ENCODE data around the gene POLR3K.

Gene POLR3K

DNA sequence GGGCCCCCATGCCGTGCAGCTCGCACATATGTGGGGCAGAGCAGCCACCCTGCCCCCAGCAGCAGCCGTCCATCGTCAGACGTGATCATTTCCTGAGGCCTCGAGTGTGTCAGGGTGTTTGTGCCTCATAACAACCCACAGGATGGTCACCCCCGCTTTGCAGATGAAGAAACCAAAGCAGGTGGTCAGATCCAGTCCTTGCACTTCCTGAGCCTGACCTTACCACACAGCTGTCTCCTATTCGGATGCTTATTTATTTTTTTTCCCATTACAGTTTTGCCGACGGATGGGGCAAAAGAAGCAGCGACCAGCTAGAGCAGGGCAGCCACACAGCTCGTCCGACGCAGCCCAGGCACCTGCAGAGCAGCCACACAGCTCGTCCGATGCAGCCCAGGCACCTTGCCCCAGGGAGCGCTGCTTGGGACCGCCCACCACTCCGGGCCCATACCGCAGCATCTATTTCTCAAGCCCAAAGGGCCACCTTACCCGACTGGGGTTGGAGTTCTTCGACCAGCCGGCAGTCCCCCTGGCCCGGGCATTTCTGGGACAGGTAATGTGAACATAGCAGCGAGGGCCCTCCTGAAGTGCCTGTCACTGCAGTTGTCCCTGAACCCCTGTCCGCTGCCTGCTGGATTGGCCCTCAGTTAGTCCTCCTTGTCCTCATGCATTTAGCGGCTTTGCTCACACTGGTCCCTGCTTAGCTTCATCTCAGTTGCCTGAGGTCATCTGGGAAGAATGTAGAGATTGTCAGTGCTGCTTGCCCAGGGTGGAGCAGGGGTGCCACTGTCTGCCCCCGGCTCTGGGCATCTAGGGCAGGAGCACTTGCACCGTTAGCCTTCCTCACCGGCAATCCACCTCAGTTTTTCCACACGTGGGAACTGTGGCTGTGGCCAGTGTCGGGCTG is 26.0 kb upstream of the POLR3K start:
- DNase-seq (ENCODE audit: low read depth, low spot score) = no peak

DNA sequence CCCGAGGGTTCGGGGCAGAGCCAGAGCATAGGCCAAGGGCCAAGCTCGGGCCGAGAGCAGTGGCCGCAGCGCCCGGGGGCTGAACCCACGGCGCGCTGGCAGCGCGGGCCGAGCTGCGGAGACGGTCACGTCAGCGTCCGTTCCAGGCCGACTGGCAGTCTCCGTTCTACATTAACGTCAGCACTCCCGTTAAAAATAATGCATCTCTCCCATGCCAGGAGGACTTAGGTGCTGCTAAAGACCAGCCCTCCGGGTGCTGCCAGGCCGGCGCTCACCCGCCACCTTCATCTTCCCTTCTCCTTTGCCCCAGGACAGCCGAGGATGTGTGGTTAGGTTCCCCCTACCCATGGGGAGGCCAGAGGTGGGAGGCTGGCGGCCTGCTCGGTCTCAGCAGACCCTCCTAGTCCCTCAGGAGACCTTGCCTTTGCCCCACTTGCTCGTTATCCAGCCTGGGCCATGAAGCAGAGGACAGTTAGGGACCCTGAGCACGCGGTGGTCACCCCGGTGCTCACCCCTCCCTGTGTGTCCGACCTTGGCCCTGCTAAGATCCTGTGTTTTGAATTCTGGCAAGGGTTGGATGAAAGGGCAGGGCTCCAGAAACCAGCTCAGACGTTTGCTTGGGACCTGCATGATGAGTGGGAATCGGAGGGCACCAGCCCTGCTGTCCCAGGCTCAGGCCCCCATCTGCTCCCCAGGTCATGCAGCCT is 25.2 kb upstream of the POLR3K start:
- no peak for DNase-seq (ENCODE audit: low read depth, low spot score)

DNA sequence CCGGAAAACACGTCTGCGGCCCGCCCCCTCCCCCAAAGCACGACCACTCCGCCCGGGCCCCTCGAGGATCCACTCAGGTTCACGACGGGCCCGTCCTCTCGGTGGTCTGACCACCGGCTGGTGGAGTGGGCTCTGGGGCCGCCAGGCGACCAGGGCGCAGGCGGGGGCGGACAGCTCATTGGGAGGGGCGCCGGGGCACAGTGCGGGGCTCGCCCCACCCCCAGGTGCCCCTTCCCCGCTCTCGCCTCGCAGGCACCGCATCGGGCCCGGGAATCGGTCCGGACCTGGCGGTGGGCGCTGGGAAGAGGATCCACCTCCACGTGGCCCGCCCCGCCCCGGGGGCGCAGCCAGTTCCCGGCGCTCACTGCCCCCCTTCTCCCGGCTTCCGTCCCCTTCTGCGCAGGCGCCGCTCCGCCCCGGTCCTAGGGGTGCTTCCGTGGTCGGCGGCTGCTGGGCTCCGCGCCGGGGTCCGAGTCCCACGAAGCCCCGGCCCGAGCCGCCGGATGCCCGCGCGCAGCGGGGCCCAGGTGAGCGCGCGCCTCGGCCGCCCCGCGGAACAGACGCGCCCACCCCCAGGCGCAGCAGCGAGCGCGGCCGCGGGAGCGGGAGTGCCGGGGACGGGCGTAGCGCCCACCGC is 24.5 kb upstream of the POLR3K start, which contains the start of gene MPG:
TSS of gene MPG (plus strand) at position 419 of the 637 bp plus-strand sequence. CDS start at position 504, 85 bp downstream.
- DNase-seq (ENCODE audit: low read depth, low spot score) = peak; percentile 62

- DNase-seq (ENCODE audit: low read depth, low spot score) = peak; percentile 82
Observed at GRCh38 chr16:77273-77806, 23.9 kb upstream of the POLR3K start.

DNA sequence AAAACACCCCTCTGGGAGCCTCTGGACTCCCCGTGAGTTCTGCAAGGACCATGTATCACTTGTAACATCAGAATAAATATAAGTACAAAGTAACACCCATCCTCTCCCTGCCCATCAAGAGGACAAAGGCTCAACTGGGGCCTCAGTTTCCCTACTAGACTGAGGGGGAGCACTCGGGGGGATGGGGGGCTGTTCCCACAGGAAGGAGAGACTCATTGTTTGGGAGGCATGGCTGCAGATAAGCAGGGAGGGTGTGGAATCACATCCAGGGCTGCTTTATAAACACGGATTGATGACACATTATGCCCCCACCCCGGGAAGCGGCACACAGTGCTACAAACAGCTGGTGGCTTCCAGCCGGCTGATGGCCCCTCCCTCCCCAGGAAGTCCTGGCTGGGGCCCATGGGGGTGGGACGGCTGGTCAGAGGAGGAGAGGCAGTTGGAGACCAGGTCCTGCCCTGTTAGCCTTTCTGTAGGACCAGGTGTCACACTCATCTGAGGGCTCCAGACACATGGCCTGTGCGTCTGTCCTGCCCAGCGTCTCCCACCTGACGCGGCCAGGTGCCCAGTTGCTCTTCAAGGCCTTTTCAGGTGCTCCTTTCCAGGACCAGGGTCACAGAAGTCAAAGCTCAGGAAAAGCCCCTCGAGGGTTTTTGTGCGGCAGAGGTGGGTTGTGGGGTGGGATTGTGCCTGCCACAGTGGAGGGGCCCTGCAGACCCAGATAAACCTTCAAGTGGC is 23.3 kb upstream of the POLR3K start:
- DNase-seq (ENCODE audit: low read depth, low spot score) = peak; percentile 54

- DNase-seq (ENCODE audit: low read depth, low spot score) = peak; percentile 84
Observed at GRCh38 chr16:75580-76501, 22.4 kb upstream of the POLR3K start.

DNA sequence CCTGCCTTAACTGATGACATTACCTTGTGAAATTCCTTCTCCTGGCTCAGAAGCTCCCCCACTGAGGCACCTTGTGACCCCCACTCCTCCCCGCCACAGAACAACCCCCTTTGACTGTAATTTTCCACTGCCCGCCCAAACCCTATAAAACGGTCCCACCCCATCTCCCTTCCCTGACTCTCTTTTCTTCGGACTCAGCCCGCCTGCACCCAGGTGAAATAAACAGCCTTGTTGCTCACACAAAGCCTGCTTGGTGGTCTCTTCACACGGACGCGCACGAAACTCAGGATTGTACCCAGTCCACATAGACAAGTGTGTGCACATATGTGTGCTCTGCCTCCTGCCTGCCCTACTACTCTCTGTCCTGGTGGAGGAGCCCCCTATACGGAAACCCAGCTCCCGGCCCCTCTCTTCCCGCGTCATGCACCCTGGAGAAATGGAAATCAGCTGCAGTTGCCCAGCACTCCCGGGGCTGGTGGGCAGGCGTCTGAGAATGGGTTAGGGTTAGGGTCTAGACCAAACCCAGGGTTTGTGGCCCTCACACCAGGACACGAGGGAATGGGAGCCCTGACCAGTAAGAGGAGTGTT is 21.4 kb upstream of the POLR3K start:
- DNase-seq (ENCODE audit: low read depth, low spot score) = peak; percentile 53

DNA sequence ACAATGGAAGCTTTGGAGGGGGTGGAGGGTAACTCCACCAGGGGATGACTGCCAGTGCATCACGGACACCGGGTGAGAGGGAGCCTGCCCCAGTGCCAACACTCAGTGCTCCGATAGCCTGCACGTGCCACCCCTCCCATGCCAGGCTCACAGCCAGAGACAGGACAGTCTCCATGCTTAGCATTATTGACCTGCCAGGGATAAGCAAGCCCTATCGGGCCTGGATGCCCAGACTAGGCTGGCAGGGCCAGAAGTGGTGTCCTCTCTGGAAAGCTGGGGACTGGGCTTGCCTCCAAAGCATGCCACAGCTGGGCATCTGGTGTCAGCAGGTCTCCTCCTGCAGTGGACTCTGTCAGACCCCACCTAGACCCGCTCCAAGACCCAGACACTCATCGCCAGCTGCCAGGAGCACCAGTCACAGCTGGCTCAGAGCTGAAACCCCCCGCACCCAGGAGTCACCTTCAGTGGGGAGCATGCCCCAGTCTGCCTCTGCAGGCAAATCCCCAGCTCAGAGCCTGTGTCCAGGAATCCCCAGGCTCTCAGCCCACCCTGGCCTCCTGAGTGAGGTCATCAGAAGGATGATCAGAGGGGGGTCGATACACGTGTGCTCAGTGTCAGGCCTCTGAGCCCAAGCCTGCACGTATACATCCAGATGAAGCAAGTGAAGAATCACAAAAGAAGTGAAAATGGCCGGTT is 20.8 kb upstream of the POLR3K start:
- DNase-seq (ENCODE audit: low read depth, low spot score) = peak; percentile 81

GRCh38 chr16:72561-73548 is 19.4 kb upstream of the POLR3K start, which contains the start of gene RHBDF1:
TSS of gene RHBDF1 (minus strand) at chr16:72631. CDS start at chr16:65015, 7,616 bp downstream.
- peak; percentile 92 for DNase-seq (ENCODE audit: low read depth, low spot score)

DNA sequence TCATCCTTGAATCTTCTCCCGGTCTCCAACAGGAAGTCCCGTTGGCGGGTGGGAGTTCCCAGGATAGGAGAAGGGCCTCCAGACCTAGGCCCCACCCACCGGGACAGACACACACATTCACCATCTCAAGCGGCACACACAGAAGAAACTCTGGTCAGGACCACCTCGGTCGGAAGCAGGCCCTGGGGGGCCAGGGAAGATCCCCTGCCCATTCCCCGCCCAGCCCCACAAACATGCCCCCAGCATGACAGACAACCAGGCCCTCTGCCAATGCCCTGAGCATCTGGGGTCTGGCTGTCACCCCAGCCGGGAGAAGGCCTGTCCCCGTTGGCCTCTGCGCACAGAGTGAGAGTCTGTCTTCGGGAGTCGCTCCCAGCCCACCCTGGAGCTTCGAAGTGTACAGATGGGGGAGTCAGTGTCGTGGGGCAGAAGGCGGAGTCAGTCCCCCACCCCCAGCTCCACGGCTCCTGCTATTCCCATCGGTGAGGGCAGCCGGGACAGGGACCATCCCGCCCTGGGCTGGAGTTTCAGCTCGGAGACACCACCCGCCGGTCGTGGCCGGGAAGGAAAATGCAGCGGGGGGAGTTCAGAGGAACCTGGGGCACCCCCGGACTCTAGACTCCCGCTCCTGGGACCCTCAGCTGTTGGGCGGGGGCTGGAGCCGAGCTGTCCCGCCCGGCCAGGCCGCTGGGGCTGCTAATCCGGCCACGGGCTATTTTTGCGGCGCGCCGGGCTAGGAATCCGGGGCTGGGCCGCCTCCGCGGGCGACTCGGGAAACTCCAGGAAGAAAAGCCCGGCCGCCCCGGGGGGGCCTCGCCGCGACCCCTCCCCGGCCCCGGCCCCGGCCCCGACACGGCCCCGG is 18.4 kb upstream of the POLR3K start:
- peak; percentile 94 for DNase-seq (ENCODE audit: low read depth, low spot score)

- no peak for DNase-seq (ENCODE audit: low read depth, low spot score)
Observed at GRCh38 chr16:71210-71539, 17.8 kb upstream of the POLR3K start.

DNA sequence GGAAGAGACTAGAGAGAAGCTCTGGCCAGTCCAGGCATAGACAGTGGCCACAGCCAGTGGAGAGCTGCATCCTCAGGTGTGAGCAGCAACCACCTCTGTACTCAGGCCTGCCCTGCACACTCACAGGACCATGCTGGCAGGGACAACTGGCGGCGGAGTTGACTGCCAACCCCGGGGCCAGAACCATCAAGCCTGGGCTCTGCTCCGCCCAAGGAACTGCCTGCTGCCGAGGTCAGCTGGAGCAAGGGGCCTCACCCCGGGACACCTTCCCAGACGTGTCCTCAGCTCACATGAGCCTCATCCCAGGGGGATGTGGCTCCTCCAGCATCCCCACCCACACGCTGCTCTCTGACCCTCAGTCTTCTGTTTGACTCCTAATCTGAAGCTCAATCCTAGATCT is 15.8 kb upstream of the POLR3K start:
- DNase-seq (ENCODE audit: low read depth, low spot score) = no peak

GRCh38 chr16:67884-68789 is 14.7 kb upstream of the POLR3K start:
- no peak for DNase-seq (ENCODE audit: low read depth, low spot score)

- no peak for DNase-seq (ENCODE audit: low read depth, low spot score)
Observed at GRCh38 chr16:67183-67791, 13.9 kb upstream of the POLR3K start.
